AG09309 (cell line): ENCODE measurements around the gene VNN1.

Source experiments
- DNase-seq: peaks from one replicate; pipeline ENCODE4 v3.0.0-alpha.2; 2010; ENCODE audit warnings: low read depth
- H3K4me3 ChIP-seq: 2 replicates; pipeline ENCODE4 v1.5.1; 2011; ENCODE audit warnings: mild to moderate bottlenecking, low read depth, low read length, moderate library complexity; ENCODE audit not compliant: control insufficient read depth
- TF ChIP-seq, protein P1 (sequence below): IDR thresholded peaks from 2 replicates; pipeline ENCODE4 v1.5.1; 2011; ENCODE audit warnings: mild to moderate bottlenecking, low read depth, low read length, inconsistent platforms; ENCODE audit not compliant: insufficient read depth, control insufficient read depth; ENCODE audit errors: missing control alignments

VNN1 gene

DNA sequence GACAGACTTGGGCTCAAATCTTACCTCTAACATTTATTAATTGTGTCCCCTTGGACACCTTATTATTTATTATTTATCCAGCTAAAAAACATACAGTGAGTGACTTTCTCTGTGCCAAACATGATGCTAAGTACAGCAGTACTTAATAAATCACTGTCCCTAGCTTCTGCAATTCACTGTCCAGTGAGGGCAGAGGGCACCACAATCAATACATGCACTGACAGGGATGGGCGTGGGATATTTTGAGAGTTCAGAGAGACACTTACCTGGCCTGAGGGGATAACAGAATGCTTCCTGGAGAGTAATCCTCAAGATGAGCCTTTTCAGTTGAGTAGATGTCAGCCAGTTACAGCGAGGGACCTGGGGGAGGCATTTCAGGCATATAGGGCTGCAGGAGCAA lies 80.5 kb downstream of the VNN1 start:
- H3K4me3 ChIP-seq: no peak overlapping the region
- TF ChIP-seq, protein P1, sequence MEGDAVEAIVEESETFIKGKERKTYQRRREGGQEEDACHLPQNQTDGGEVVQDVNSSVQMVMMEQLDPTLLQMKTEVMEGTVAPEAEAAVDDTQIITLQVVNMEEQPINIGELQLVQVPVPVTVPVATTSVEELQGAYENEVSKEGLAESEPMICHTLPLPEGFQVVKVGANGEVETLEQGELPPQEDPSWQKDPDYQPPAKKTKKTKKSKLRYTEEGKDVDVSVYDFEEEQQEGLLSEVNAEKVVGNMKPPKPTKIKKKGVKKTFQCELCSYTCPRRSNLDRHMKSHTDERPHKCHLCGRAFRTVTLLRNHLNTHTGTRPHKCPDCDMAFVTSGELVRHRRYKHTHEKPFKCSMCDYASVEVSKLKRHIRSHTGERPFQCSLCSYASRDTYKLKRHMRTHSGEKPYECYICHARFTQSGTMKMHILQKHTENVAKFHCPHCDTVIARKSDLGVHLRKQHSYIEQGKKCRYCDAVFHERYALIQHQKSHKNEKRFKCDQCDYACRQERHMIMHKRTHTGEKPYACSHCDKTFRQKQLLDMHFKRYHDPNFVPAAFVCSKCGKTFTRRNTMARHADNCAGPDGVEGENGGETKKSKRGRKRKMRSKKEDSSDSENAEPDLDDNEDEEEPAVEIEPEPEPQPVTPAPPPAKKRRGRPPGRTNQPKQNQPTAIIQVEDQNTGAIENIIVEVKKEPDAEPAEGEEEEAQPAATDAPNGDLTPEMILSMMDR: no peak
- no peak for DNase-seq
